ENCODE data around the gene TBXA2R.
A peak's percentile ranks its signal among the peaks of the same experiment; 100 is the strongest.

DNA sequence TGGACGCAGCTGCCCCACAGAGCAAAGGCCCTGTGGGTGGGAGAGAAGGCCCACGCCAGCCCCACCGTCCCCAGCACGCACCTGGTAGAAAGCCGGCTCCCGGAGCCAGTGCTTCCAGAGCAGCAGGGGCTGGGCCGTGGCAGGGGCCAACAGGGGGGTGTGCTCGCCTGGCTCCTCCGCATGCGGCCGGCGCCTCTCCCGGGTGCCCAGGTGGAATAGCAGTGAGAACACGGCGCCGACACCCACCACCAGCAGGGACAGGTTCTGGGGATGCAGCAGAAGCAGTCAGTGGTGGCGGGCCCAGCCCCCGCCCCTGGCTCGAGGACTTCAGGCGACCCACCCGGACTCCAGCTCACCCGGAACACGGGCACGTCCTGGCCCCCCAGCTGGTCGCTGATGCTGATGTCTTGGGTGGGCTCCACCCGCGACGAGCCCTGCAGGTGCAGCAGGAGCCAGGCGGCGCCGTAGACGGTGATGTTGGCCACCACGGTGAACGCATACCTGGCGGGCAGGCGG lies 58.9 kb downstream of the TBXA2R start:
- TF ChIP-seq CTCF (IDR thresholded peaks at IDR 0.05; ENCODE audit: low read length) (0 out of 2 replicates have a peak, but pooled peaks have one; percentile 3), EZH2 (IDR thresholded peaks at IDR 0.05; ENCODE audit: borderline replicate concordance, low read length) (no peak)

Measured in OCI-LY1 (cell line).